ENCODE results near the gene TRIM67. TPM values are rescaled to one million over a fixed set of nuclear protein-coding genes. Genes with fewer than 3 reads are reported as not detected.

The TRIM67 gene
- total and polyA plus RNA-seq, 2 of the 4 experiments (the other 2 are of a cell fraction): not detected

GRCh38 chr1:231226156-231226555 lies 64.3 kb downstream of the TRIM67 start:
- Histone ChIP-seq H3K9ac (ENCODE audit: low read depth, low read length) (no peak overlapping the region), H3K9me1 (ENCODE audit: insufficient read depth, low read length) (no peaks in the 10 kb centered on the region), H3K27me3 (ENCODE audit: control insufficient read depth, insufficient read depth, low read length) (no peaks in the 10 kb centered on the region), H2BK15ac (ENCODE audit: low read depth, low read length) (no peak overlapping the region), H3K4ac (ENCODE audit: low read depth, low read length) (no peak overlapping the region), H2BK120ac (ENCODE audit: low read depth, low read length) (no peak overlapping the region), H3K4me1 (ENCODE audit: control insufficient read depth, insufficient read depth, low read length) (no peaks in the 10 kb centered on the region), H2AK5ac (ENCODE audit: low read depth, low read length) (no peak overlapping the region), H2AFZ (replicated peaks; ENCODE audit: low read length, poor library complexity) (no peak overlapping the region), H3K4me3 (ENCODE audit: insufficient read depth, low read depth, low read length) (no peak overlapping the region), H3K56ac (ENCODE audit: extremely low read depth, insufficient read depth, low read length) (no peak overlapping the region), H3K36me3 (ENCODE audit: control insufficient read depth, insufficient read depth, low read length) (peaks cover 29% of the 10 kb centered on the region), H2BK5ac (ENCODE audit: low read depth, low read length, poor library complexity, severe bottlenecking) (no peak overlapping the region), H2AK9ac (replicated peaks; ENCODE audit: low read depth, low read length, poor library complexity) (no peak overlapping the region), H4K5ac (ENCODE audit: low read depth, low read length) (no peak overlapping the region), H3K23ac (ENCODE audit: low read depth, low read length) (no peak overlapping the region), H4K8ac (ENCODE audit: low read depth in 2 of 2, low read length in 2 of 2) (no peak overlapping the region), H3K18ac (ENCODE audit: low read depth, low read length) (no peak overlapping the region), H3K14ac (replicated peaks; ENCODE audit: low read depth, low read length) (no peak overlapping the region), H3K79me1 (ENCODE audit: low read depth in 1 of 2, low read length in 2 of 2) (peaks cover 5 to 8% of the 10 kb centered on the region in 2 experiments; a peak in 3 of 4 replicates), H4K91ac (ENCODE audit: insufficient read depth, low read depth, low read length) (no peak overlapping the region), H4K20me1 (ENCODE audit: insufficient read depth, low read length) (no peaks in the 10 kb centered on the region), H3K27ac (ENCODE audit: insufficient read depth, low read length) (no peak overlapping the region), H2BK20ac (ENCODE audit: low read depth, low read length) (no peak overlapping the region), H3K4me2 (ENCODE audit: low read depth, low read length) (no peak overlapping the region), H3K9me3 (ENCODE audit: control insufficient read depth, insufficient read depth, low read length) (no peaks in the 10 kb centered on the region)
- DNase-seq (no peak), ATAC-seq (ENCODE audit: low read depth) (no peak)
- TF ChIP-seq NFE2L2 (IDR thresholded peaks at IDR 0.05; ENCODE audit: low read depth, low read length): no peak
- no peak for TF ChIP-seq RFX5 (IDR thresholded peaks at IDR 0.05; ENCODE audit: low read depth, low read length)
- TF ChIP-seq FOS (IDR thresholded peaks at IDR 0.05; ENCODE audit: low read depth, low read length): no peak
- TF ChIP-seq MXI1 (IDR thresholded peaks at IDR 0.05; ENCODE audit: borderline replicate concordance, low read depth, low read length): no peak
- no peak for TF ChIP-seq ELK1 (IDR thresholded peaks at IDR 0.05; ENCODE audit: borderline replicate concordance, low read depth, low read length)
- no peak for TF ChIP-seq CHD1 (IDR thresholded peaks at IDR 0.05; ENCODE audit: low read depth, low read length)
- no peak for TF ChIP-seq MAZ (IDR thresholded peaks at IDR 0.05; ENCODE audit: borderline replicate concordance, low read depth, low read length)
- TF ChIP-seq CEBPB (IDR thresholded peaks at IDR 0.05; ENCODE audit: low read depth, low read length): no peak
- TF ChIP-seq BHLHE40 (IDR thresholded peaks at IDR 0.05; ENCODE audit: low read depth, low read length): no peak
- TF ChIP-seq USF2 (IDR thresholded peaks at IDR 0.05; ENCODE audit: low read depth, low read length): no peak
- TF ChIP-seq SMC3 (IDR thresholded peaks at IDR 0.05; ENCODE audit: low read depth, low read length): no peak
- TF ChIP-seq, protein P1, sequence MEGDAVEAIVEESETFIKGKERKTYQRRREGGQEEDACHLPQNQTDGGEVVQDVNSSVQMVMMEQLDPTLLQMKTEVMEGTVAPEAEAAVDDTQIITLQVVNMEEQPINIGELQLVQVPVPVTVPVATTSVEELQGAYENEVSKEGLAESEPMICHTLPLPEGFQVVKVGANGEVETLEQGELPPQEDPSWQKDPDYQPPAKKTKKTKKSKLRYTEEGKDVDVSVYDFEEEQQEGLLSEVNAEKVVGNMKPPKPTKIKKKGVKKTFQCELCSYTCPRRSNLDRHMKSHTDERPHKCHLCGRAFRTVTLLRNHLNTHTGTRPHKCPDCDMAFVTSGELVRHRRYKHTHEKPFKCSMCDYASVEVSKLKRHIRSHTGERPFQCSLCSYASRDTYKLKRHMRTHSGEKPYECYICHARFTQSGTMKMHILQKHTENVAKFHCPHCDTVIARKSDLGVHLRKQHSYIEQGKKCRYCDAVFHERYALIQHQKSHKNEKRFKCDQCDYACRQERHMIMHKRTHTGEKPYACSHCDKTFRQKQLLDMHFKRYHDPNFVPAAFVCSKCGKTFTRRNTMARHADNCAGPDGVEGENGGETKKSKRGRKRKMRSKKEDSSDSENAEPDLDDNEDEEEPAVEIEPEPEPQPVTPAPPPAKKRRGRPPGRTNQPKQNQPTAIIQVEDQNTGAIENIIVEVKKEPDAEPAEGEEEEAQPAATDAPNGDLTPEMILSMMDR (conservative IDR thresholded peaks at IDR 0.05; ENCODE audit: low read depth, low read length): no peak
- TF ChIP-seq RCOR1 (IDR thresholded peaks at IDR 0.05; ENCODE audit: insufficient replicate concordance, low read length): no peak
- TF ChIP-seq POLR2A (IDR thresholded peaks at IDR 0.05; ENCODE audit: low read depth, low read length): no peak
- TF ChIP-seq RAD21 (IDR thresholded peaks at IDR 0.05; ENCODE audit: low read length): no peak
- no peak for TF ChIP-seq MAFK (IDR thresholded peaks at IDR 0.05; ENCODE audit: low read depth, low read length)
- intact Hi-C loops (cut with micrococcal nuclease) (no loop called here), dilution Hi-C loops (cut with HindIII; ENCODE audit: low sequenced_read_pairs, unreplicated experiment) (no loop called here), in situ Hi-C loops (cut with MboI; ENCODE audit: low sequenced_read_pairs) (no loop called here)
- BruUV-seq (replicated peaks): no TSS peak
- ChIA-PET POLR2A (ENCODE audit: unreplicated experiment) (no interaction called here), CTCF (no interaction called here)
- 100% methylated on average over 5 of the region's 7 CpGs; no CpG with 5 or more reads in 1 of the 2 experiments for WGBS, 2 experiments (ENCODE audit: extremely low coverage in 2 of 2, insufficient read length in 1 of 2)

All from IMR-90 (cell line).